ENCODE data around the gene ACER2.
"Not testable (repeated sequence)": the region's sequence is repeated elsewhere in the genome, so short reads cannot be mapped to it uniquely, and the experiment has no call there.

ACER2 gene

GRCh38 chr9:19408693-19409400, at the start of gene ACER2:
TSS of gene ACER2 (plus strand) at chr9:19409009. CDS start at chr9:19409085, 76 bp downstream.
- DNase-seq (ENCODE audit: low spot score): peak; percentile 81

- DNase-seq (ENCODE audit: low spot score): no peak
These were observed 39.7 kb upstream of the ACER2 start for GRCh38 chr9:19369107-19369506.

- no peak for DNase-seq (ENCODE audit: low spot score)
These were observed 36.9 kb upstream of the ACER2 start for GRCh38 chr9:19371942-19372341.

- no peak for DNase-seq (ENCODE audit: low spot score)
These were observed 36.2 kb upstream of the ACER2 start for GRCh38 chr9:19372567-19372966.

GRCh38 chr9:19373527-19373926, 35.3 kb upstream of the ACER2 start:
- no peak for DNase-seq (ENCODE audit: low spot score)

GRCh38 chr9:19375538-19375937, 33.3 kb upstream of the ACER2 start:
- DNase-seq (ENCODE audit: low spot score): no peak

- DNase-seq (ENCODE audit: low spot score): no peak
These were observed 31.9 kb upstream of the ACER2 start for GRCh38 chr9:19376931-19377330.

- DNase-seq (ENCODE audit: low spot score): no peak
These were observed 30.6 kb upstream of the ACER2 start for GRCh38 chr9:19378164-19378563.

GRCh38 chr9:19378647-19379046, 30.2 kb upstream of the ACER2 start:
- no peak for DNase-seq (ENCODE audit: low spot score)

- DNase-seq (ENCODE audit: low spot score): no peak
These were observed 29.5 kb upstream of the ACER2 start for GRCh38 chr9:19379283-19379682.

GRCh38 chr9:19379697-19380046, 29.1 kb upstream of the ACER2 start:
- DNase-seq (ENCODE audit: low spot score): no peak

- peak; percentile 51 for DNase-seq (ENCODE audit: low spot score)
These were observed 28.1 kb upstream of the ACER2 start for GRCh38 chr9:19380826-19381075.

GRCh38 chr9:19381656-19382055, 27.2 kb upstream of the ACER2 start:
- DNase-seq (ENCODE audit: low spot score): no peak

GRCh38 chr9:19385212-19385611, 23.6 kb upstream of the ACER2 start:
- DNase-seq (ENCODE audit: low spot score): not testable (repeated sequence)

GRCh38 chr9:19385786-19386501, 22.9 kb upstream of the ACER2 start:
- DNase-seq (ENCODE audit: low spot score): peak; percentile 65

- DNase-seq (ENCODE audit: low spot score): no peak
These were observed 22.2 kb upstream of the ACER2 start for GRCh38 chr9:19386502-19387044.

- no peak for DNase-seq (ENCODE audit: low spot score)
These were observed 21.5 kb upstream of the ACER2 start for GRCh38 chr9:19387317-19387716.

- DNase-seq (ENCODE audit: low spot score): not testable (repeated sequence)
These were observed 19.3 kb upstream of the ACER2 start for GRCh38 chr9:19389539-19389938.

- no peak for DNase-seq (ENCODE audit: low spot score)
These were observed 11.0 kb upstream of the ACER2 start for GRCh38 chr9:19397845-19398244.

- not testable (repeated sequence) for DNase-seq (ENCODE audit: low spot score)
These were observed 5.6 kb upstream of the ACER2 start for GRCh38 chr9:19403231-19403630.

GRCh38 chr9:19404283-19405075, 4.3 kb upstream of the ACER2 start:
- DNase-seq (ENCODE audit: low spot score): no peak

GRCh38 chr9:19405771-19406170, 3.0 kb upstream of the ACER2 start:
- DNase-seq (ENCODE audit: low spot score): no peak

GRCh38 chr9:19408316-19408692, 505 bp upstream of the ACER2 start:
- DNase-seq (ENCODE audit: low spot score): no peak

All from hematopoietic multipotent progenitor cell treated with erythropoietin and hydrocortisone succinate and interleukin-3 and kit ligand, for 17 days (in vitro differentiated cells).